Gastrocnemius medialis (tissue), 4 donors: Measurements from ENCODE around the gene CABLES2. TPM values are rescaled to one million over a fixed set of nuclear protein-coding genes. Genes with fewer than 3 reads are reported as not detected.
"Not testable (repeated sequence)": the region's sequence is repeated elsewhere in the genome, so short reads cannot be mapped to it uniquely, and the experiment has no call there.

Experiments used
- ATAC-seq, 2 donors: fragments of 150-250 bp; one replicate each; pipeline ENCODE4 v1.9.1; 2016
- DNase-seq, 2 donors: peaks; one replicate each; pipeline ENCODE4 v3.0.0-alpha.2; 2019
- H3K27ac ChIP-seq, 4 donors: fragments of 200-600 bp; sonication (generic); 1 replicate in 1 of 4; 2 replicates in 3 of 4; pipeline ENCODE4 v1.5.1; 2016 to 2018; ENCODE audit warnings: mild to moderate bottlenecking in 2 of 4, moderate library complexity in 1 of 4
- H3K27me3 ChIP-seq, 3 donors: fragments of 200-600 bp; sonication (generic) in 2 of 3; 1 replicate in 1 of 3; 2 replicates in 2 of 3; pipeline versions ENCODE4 v1.5.1 to v1.6.0; 2016 to 2019; ENCODE audit warnings: mild to moderate bottlenecking in 1 of 3, moderate library complexity in 1 of 3
- H3K36me3 ChIP-seq, 2 donors: fragments of 200-600 bp; sonication (generic) in 1 of 2; one replicate each; pipeline ENCODE4 v1.5.1; 2017 to 2018
- H3K4me1 ChIP-seq, 2 donors: fragments of 200-600 bp; sonication (generic) in 1 of 2; one replicate each; pipeline ENCODE4 v1.5.1; 2016 to 2017; ENCODE audit warnings: mild to moderate bottlenecking in 2 of 2
- H3K4me3 ChIP-seq, 4 donors: fragments of 200-600 bp; sonication (generic) in 3 of 4; 1 replicate in 1 of 4; 2 replicates in 3 of 4; pipeline ENCODE4 v1.5.1; 2016 to 2019; ENCODE audit warnings: mild to moderate bottlenecking in 2 of 4
- H3K9me3 ChIP-seq, 3 donors: fragments of 200-600 bp; sonication (generic) in 2 of 3; 1 replicate in 1 of 3; 2 replicates in 2 of 3; pipeline ENCODE4 v1.5.1; 2016 to 2019
- CTCF ChIP-seq, 5 experiments: fragments of 450-650 bp in 3 of 5; fragments of 200-600 bp in 2 of 5; sonication (generic) in 2 of 5; IDR thresholded peaks in 4 of 5; conservative IDR thresholded peaks in 1 of 5; 1 replicate in 4 of 5; 2 replicates in 1 of 5; pipeline ENCODE4 v1.5.1; 2016 to 2019; ENCODE audit warnings: antibody characterized with exemption in 5 of 5, mild to moderate bottlenecking in 3 of 5, moderate library complexity in 3 of 5
- POLR2A ChIP-seq, 2 donors: fragments of 450-650 bp; IDR thresholded peaks; one replicate each; pipeline ENCODE4 v1.6.1; 2017; ENCODE audit warnings: antibody characterized with exemption in 2 of 2, mild to moderate bottlenecking in 2 of 2, moderate library complexity in 2 of 2
- in situ Hi-C, 4 donors: fragments of 200-750 bp; cut with MboI; loops; one replicate each; pipeline versions ENCODE4 v1.15.0 to v1.8.0; 2017; ENCODE audit warnings: low sequenced_read_pairs in 4 of 4
- intact Hi-C: fragments of 100-400 bp; cut with DNase I; formaldehyde crosslinking; loops from one replicate; pipeline ENCODE4 v1.15.1; 2023; ENCODE audit warnings: low total_unique reads
- total RNA-seq, 4 donors: library from RNA; depleted of rRNA; stranded (reverse); fragments of >200 nt; gene quantifications; one replicate each; pipeline versions ENCODE4 v1.1.0 to v1.2.3, GENCODE V29; 2016

Gene CABLES2
- total RNA-seq, 4 donors from 2014 or later = 3.6 to 9.3 (median 4.2) TPM

DNA sequence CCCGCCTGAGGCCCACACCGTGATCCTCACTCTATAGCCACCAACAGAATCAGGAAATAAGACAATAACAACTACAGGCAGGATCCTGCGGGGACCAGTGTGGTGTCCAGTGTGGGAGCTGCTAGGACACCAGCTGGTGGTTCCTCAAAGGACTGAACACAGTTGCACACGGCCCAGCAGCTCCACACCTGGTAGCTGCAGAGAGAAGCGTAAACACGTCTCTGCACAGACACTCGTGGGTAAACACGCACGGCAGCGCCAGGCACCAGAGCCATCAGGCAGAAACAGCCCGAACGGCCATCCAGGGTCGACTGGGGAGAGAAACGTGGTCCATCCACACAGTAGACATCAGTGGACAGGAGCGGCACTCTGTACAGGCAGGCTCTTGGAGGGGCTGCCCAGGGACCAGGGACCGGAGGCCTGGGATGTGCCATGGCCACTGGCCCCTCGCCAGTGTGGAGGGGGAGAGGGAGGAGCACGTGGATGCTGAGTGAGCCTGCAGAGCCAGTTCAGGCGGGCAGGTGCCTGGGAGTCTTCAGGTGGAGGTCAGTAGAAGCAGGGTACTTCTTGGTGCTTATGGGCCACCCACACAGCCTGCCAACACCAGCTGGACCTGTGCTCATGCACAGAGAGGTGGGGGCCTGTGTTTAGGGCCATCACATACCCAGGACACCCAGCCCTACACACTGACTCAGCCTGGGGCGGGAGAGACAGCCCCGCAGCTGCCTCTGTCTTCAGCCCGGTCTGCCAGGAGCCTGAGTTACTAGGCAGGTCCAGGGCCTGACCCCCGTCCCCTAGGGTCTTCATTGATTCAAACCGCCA, 32.5 kb downstream of the CABLES2 start:
- H3K4me1 ChIP-seq = peaks cover 10 to 30% of the 10 kb centered on the region in 2 donors
- no peak overlapping the region for H3K27ac ChIP-seq
- ATAC-seq (no peak), DNase-seq (no peak)
- no peak overlapping the region for H3K4me3 ChIP-seq
- intact Hi-C loops (no loop called here), in situ Hi-C loops (loop anchor here in 2 of 4 donors (25.0 kb wide), 3 partner anchors 87 to 362 kb away; partner anchors contain the start of gene MTG2 (in 1 of the 2))
- H3K27me3 ChIP-seq = no peaks in the 10 kb centered on the region
- no peaks in the 10 kb centered on the region for H3K9me3 ChIP-seq
- no peaks in the 10 kb centered on the region for H3K36me3 ChIP-seq
- TF ChIP-seq CTCF (IDR thresholded peaks at IDR 0.05 in 4 of 5, conservative IDR thresholded peaks at IDR 0.05 in 1 of 5) (no peak), POLR2A (IDR thresholded peaks at IDR 0.05) (no peak)

DNA sequence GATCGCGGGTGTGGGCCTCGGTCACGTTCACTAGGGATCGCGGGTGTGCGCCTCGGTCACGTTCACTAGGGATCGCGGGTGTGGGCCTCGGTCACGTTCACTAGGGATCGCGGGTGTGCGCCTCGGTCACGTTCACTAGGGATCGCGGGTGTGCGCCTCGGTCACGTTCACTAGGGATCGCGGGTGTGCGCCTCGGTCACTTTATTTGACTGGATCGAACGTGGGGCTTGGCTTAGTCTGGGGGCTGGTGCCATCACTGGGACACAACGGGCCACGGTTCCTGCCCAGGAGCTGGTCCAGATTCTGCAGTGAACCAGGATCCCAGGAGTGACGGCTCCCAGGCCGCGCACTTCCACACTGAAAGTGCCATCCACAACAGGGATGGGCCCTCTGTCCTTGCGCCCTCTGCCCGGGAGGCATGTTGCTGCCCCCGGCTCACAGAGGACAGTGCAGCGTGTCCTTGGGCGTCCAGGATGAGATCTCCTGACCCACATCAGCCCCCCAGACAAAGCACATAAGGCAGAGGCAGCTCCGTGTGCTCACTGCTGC, 33.4 kb downstream of the CABLES2 start:
- H3K9me3 ChIP-seq, H3K4me3 ChIP-seq, in situ Hi-C loops, ATAC-seq, H3K36me3 ChIP-seq, intact Hi-C loops, DNase-seq, H3K27me3 ChIP-seq, H3K27ac ChIP-seq: not testable (repeated sequence)
- peaks cover 17 to 39% of the 10 kb centered on the region in 2 donors for H3K4me1 ChIP-seq

- no peak for TF ChIP-seq POLR2A (IDR thresholded peaks at IDR 0.05)
- TF ChIP-seq CTCF (IDR thresholded peaks at IDR 0.05 in 4 of 5, conservative IDR thresholded peaks at IDR 0.05 in 1 of 5) = no peak
- intact Hi-C loops = no loop called here
- no peak for ATAC-seq
- H3K4me1 ChIP-seq = peaks cover 30 to 48% of the 10 kb centered on the region in 2 donors
- H3K27ac ChIP-seq = no peak overlapping the region
- H3K36me3 ChIP-seq = no peaks in the 10 kb centered on the region
- no peak for DNase-seq
- H3K9me3 ChIP-seq = no peaks in the 10 kb centered on the region
- no peaks in the 10 kb centered on the region for H3K27me3 ChIP-seq
- no peak overlapping the region for H3K4me3 ChIP-seq
- in situ Hi-C loops = no loop called here
Measured at GRCh38 chr20:62372042-62372993, 34.8 kb downstream of the CABLES2 start.

- Histone ChIP-seq H3K9me3 (no peaks in the 10 kb centered on the region), H3K27ac (no peak overlapping the region), H3K4me1 (peaks cover 30 to 49% of the 10 kb centered on the region in 2 donors), H3K4me3 (no peak overlapping the region), H3K36me3 (no peaks in the 10 kb centered on the region), H3K27me3 (no peaks in the 10 kb centered on the region)
- ATAC-seq = no peak
- no peak for TF ChIP-seq POLR2A (IDR thresholded peaks at IDR 0.05)
- DNase-seq = no peak
- intact Hi-C loops (no loop called here), in situ Hi-C loops (no loop called here)
Measured at GRCh38 chr20:62371588-62372041, 35.5 kb downstream of the CABLES2 start.

- no peaks in the 10 kb centered on the region for H3K27me3 ChIP-seq
- no peak for DNase-seq
- no peaks in the 10 kb centered on the region for H3K9me3 ChIP-seq
- H3K4me3 ChIP-seq = no peak overlapping the region
- TF ChIP-seq CTCF (IDR thresholded peaks at IDR 0.05 in 4 of 5, conservative IDR thresholded peaks at IDR 0.05 in 1 of 5) = no peak
- no peak for TF ChIP-seq POLR2A (IDR thresholded peaks at IDR 0.05)
- no peak for ATAC-seq
- no peaks in the 10 kb centered on the region for H3K36me3 ChIP-seq
- intact Hi-C loops (no loop called here), in situ Hi-C loops (no loop called here)
- peak overlapping the region; percentile 35 to 90 (median 49) for H3K27ac ChIP-seq
- H3K4me1 ChIP-seq = peaks cover 30 to 49% of the 10 kb centered on the region in 2 donors
Measured at GRCh38 chr20:62370807-62371587, 36.1 kb downstream of the CABLES2 start.
